HEK293 (cell line): ENCODE measurements around the gene TTN.

Source experiments
- CTCF ChIP-seq: fragments of 450-650 bp; formaldehyde crosslinking; IDR thresholded peaks from 2 replicates; pipeline ENCODE4 v1.5.1; 2016; ENCODE audit warnings: missing biosample characterization, missing genetic modification characterization
- MEIS1 ChIP-seq: sonication (generic); formaldehyde crosslinking; IDR thresholded peaks from 2 replicates; pipeline ENCODE4 v1.8.1; 2022; ENCODE audit warnings: missing genetic modification reagents, mild to moderate bottlenecking, borderline replicate concordance
- YY1 ChIP-seq: fragments of 450-650 bp; formaldehyde crosslinking; IDR thresholded peaks from 2 replicates; pipeline ENCODE4 v1.5.1; 2018; ENCODE audit warnings: missing biosample characterization, missing genetic modification characterization
- ZBTB8A ChIP-seq: fragments of 450-650 bp; formaldehyde crosslinking; IDR thresholded peaks from 2 replicates; pipeline ENCODE4 v1.5.1; 2016; ENCODE audit warnings: missing biosample characterization, missing genetic modification characterization
- ZNF138 ChIP-seq: fragments of 450-650 bp; formaldehyde crosslinking; IDR thresholded peaks from 2 replicates; pipeline ENCODE4 v1.5.1; 2016; ENCODE audit warnings: missing biosample characterization, missing genetic modification characterization, borderline replicate concordance
- ZNF140 ChIP-seq: fragments of 450-650 bp; formaldehyde crosslinking; IDR thresholded peaks from 2 replicates; pipeline ENCODE4 v1.5.1; 2016; ENCODE audit warnings: missing biosample characterization, missing genetic modification characterization
- ZNF148 ChIP-seq: fragments of 450-650 bp; formaldehyde crosslinking; IDR thresholded peaks from 2 replicates; pipeline ENCODE4 v1.5.0; 2017; ENCODE audit warnings: missing biosample characterization, missing genetic modification characterization, borderline replicate concordance
- ZNF26 ChIP-seq: fragments of 450-650 bp; formaldehyde crosslinking; IDR thresholded peaks from 2 replicates; pipeline ENCODE4 v1.5.1; 2016; ENCODE audit warnings: missing biosample characterization, missing genetic modification characterization
- ZSCAN30 ChIP-seq: fragments of 450-650 bp; IDR thresholded peaks from 2 replicates; pipeline ENCODE4 v1.5.1; 2018; ENCODE audit warnings: missing biosample characterization, mild to moderate bottlenecking, missing genetic modification characterization, moderate library complexity
- TF ChIP-seq, protein P1 (sequence below): fragments of 450-650 bp; formaldehyde crosslinking; IDR thresholded peaks from 2 replicates; pipeline ENCODE4 v1.5.1; 2016; ENCODE audit warnings: missing biosample characterization, missing genetic modification characterization
- TF ChIP-seq, protein P2 (sequence below): fragments of 450-650 bp; formaldehyde crosslinking; IDR thresholded peaks from 2 replicates; pipeline ENCODE4 v1.5.1; 2016; ENCODE audit warnings: missing biosample characterization, missing genetic modification characterization
- TF ChIP-seq, protein P3 (sequence below): fragments of 450-650 bp; formaldehyde crosslinking; IDR thresholded peaks from 2 replicates; pipeline ENCODE4 v1.5.1; 2016; ENCODE audit warnings: missing biosample characterization, missing genetic modification characterization

GRCh38 chr2:178796079-178796677 is 11.0 kb downstream of the TTN start:
- TF ChIP-seq MEIS1 (CRISPR knock-in tag), result no peak
- peak; percentile 36; the same call in 1 of the 2 replicates for TF ChIP-seq CTCF (tag by site-specific recombination)
- no peak for TF ChIP-seq ZBTB8A (tag by site-specific recombination)
- TF ChIP-seq YY1, result no peak
- TF ChIP-seq, protein P1, sequence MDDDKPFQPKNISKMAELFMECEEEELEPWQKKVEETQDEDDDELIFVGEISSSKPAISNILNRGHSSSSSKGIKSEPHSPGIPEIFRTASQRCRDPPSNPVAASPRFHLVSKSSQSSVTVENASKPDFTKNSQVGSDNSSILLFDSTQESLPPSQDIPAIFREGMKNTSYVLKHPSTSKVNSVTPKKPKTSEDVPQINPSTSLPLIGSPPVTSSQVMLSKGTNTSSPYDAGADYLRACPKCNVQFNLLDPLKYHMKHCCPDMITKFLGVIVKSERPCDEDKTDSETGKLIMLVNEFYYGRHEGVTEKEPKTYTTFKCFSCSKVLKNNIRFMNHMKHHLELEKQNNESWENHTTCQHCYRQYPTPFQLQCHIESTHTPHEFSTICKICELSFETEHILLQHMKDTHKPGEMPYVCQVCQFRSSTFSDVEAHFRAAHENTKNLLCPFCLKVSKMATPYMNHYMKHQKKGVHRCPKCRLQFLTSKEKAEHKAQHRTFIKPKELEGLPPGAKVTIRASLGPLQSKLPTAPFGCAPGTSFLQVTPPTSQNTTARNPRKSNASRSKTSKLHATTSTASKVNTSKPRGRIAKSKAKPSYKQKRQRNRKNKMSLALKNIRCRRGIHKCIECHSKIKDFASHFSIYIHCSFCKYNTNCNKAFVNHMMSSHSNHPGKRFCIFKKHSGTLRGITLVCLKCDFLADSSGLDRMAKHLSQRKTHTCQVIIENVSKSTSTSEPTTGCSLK (tag by site-specific recombination), result no peak
- TF ChIP-seq, protein P2, sequence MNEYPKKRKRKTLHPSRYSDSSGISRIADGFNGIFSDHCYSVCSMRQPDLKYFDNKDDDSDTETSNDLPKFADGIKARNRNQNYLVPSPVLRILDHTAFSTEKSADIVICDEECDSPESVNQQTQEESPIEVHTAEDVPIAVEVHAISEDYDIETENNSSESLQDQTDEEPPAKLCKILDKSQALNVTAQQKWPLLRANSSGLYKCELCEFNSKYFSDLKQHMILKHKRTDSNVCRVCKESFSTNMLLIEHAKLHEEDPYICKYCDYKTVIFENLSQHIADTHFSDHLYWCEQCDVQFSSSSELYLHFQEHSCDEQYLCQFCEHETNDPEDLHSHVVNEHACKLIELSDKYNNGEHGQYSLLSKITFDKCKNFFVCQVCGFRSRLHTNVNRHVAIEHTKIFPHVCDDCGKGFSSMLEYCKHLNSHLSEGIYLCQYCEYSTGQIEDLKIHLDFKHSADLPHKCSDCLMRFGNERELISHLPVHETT (tag by site-specific recombination), result no peak
- no peak for TF ChIP-seq ZSCAN30
- no peak for TF ChIP-seq ZNF148 (tag by site-specific recombination)
- no peak for TF ChIP-seq ZNF138 (tag by site-specific recombination)
- no peak for TF ChIP-seq ZNF140 (tag by site-specific recombination)
- no peak for TF ChIP-seq ZNF26 (tag by site-specific recombination)
- TF ChIP-seq, protein P3, sequence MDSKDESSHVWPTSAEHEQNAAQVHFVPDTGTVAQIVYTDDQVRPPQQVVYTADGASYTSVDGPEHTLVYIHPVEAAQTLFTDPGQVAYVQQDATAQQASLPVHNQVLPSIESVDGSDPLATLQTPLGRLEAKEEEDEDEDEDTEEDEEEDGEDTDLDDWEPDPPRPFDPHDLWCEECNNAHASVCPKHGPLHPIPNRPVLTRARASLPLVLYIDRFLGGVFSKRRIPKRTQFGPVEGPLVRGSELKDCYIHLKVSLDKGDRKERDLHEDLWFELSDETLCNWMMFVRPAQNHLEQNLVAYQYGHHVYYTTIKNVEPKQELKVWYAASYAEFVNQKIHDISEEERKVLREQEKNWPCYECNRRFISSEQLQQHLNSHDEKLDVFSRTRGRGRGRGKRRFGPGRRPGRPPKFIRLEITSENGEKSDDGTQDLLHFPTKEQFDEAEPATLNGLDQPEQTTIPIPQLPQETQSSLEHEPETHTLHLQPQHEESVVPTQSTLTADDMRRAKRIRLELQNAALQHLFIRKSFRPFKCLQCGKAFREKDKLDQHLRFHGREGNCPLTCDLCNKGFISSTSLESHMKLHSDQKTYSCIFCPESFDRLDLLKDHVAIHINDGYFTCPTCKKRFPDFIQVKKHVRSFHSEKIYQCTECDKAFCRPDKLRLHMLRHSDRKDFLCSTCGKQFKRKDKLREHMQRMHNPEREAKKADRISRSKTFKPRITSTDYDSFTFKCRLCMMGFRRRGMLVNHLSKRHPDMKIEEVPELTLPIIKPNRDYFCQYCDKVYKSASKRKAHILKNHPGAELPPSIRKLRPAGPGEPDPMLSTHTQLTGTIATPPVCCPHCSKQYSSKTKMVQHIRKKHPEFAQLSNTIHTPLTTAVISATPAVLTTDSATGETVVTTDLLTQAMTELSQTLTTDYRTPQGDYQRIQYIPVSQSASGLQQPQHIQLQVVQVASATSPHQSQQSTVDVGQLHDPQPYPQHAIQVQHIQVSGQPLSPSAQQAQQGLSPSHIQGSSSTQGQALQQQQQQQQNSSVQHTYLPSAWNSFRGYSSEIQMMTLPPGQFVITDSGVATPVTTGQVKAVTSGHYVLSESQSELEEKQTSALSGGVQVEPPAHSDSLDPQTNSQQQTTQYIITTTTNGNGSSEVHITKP (tag by site-specific recombination), result no peak
